K562 (cell line): ENCODE results near the gene GUCY2C. TPM values are rescaled to one million over a fixed set of nuclear protein-coding genes. Genes with fewer than 3 reads are reported as not detected.

Experiments used
- ATAC-seq: fragments of 200-7000 bp; cut with Tn5 transposase; 3 replicates; pipeline ENCODE4 v1.9.1; 2020; ENCODE audit warnings: moderate library complexity
- BruUV-seq: library from RNA; stranded (reverse); fragments of 400-500 nt; replicated peaks from 2 replicates; lab custom pipeline; 2021; lab: Mats Ljungman, UMichigan
- CTCF ChIA-PET: fragments of 300-600 bp; formaldehyde crosslinking; extraction: SDS; loops from one replicate; lab custom pipeline; 2021; ENCODE audit warnings: low intra/inter-chr PET ratio; lab: Yijun Ruan, JAX
- POLR2A ChIA-PET: fragments of 300-600, 350-650 bp; sonication (Branson Sonifier 250); formaldehyde crosslinking; extraction: SDS; loops from one replicate; lab custom pipeline; 2021; ENCODE audit warnings: antibody characterized with exemption, inconsistent platforms; lab: Yijun Ruan, JAX
- DNase-seq, 4 experiments: peaks; one replicate each; pipeline versions ENCODE4 v3.0.0 to v3.0.0-alpha.2; 2011 to 2018; ENCODE audit warnings: low spot score in 3 of 4, mixed read lengths in 3 of 4; ENCODE audit errors: extremely low read depth in 1 of 4
- FAIRE-seq: peaks from 2 replicates; lab custom pipeline; 2011; peaks lifted over from hg19 to GRCh38; lab: Jason Lieb, UNC
- H2AFZ ChIP-seq: 2 replicates; pipeline ENCODE4 v1.6.0; 2011; ENCODE audit warnings: low read depth, low read length, control low read depth, inconsistent platforms
- H3K27ac ChIP-seq: fragments of 200-600 bp; 3 replicates; pipeline ENCODE4 v1.8.0; 2011; ENCODE audit warnings: low read depth, mild to moderate bottlenecking, control low read depth, inconsistent platforms, low read length, moderate library complexity, mixed read lengths; ENCODE audit errors: extremely low read depth
- H3K27me3 ChIP-seq, 2 experiments: fragments of 300-600 bp in 1 of 2; 2 replicates in 1 of 2; 3 replicates in 1 of 2; pipeline versions ENCODE4 v1.6.0 to v1.8.0; 2011; ENCODE audit warnings: inconsistent platforms in 2 of 2, low read length in 2 of 2, mild to moderate bottlenecking in 1 of 2, mixed read lengths in 1 of 2, moderate library complexity in 1 of 2; ENCODE audit not compliant: control insufficient read depth in 2 of 2, insufficient read depth in 2 of 2
- H3K36me3 ChIP-seq: fragments of 300-600 bp; 3 replicates; pipeline ENCODE4 v1.8.0; 2011; ENCODE audit warnings: mild to moderate bottlenecking, low read length, inconsistent platforms; ENCODE audit not compliant: control insufficient read depth, insufficient read depth
- H3K4me1 ChIP-seq, 2 experiments: fragments of 200-600 bp in 1 of 2; replicated peaks in 1 of 2; 2 replicates in 1 of 2; 3 replicates in 1 of 2; pipeline versions ENCODE4 v1.5.1 to v1.8.0; 2011; ENCODE audit warnings: inconsistent platforms in 2 of 2, low read length in 2 of 2, mild to moderate bottlenecking in 1 of 2, mixed read lengths in 1 of 2, moderate library complexity in 1 of 2; ENCODE audit not compliant: control insufficient read depth in 2 of 2, insufficient read depth in 2 of 2
- H3K4me2 ChIP-seq: 2 replicates; pipeline ENCODE4 v1.6.1; 2011; ENCODE audit warnings: low read length, control low read depth, inconsistent platforms, mixed read lengths; ENCODE audit not compliant: insufficient read depth
- H3K4me3 ChIP-seq: fragments of 200-600 bp; sonication (generic), shearing (Covaris generic); 2 replicates; pipeline ENCODE4 v1.5.1; 2016; ENCODE audit warnings: control low read depth, inconsistent platforms
- H3K79me2 ChIP-seq: fragments of 200-600 bp; 3 replicates; pipeline ENCODE4 v1.8.0; 2011; ENCODE audit warnings: low read length, inconsistent platforms; ENCODE audit not compliant: control insufficient read depth, insufficient read depth
- H3K9ac ChIP-seq, 2 experiments: 2 replicates each; pipeline versions ENCODE4 v1.6.0 to v1.6.1; 2011; ENCODE audit warnings: low read depth in 2 of 2, low read length in 2 of 2, control low read depth in 1 of 2, inconsistent platforms in 1 of 2, mild to moderate bottlenecking in 1 of 2, mixed read lengths in 1 of 2; ENCODE audit not compliant: insufficient read depth in 1 of 2
- H3K9me1 ChIP-seq: one replicate; pipeline ENCODE4 v1.6.0; 2011; ENCODE audit warnings: inconsistent platforms, mild to moderate bottlenecking, low read length, moderate library complexity; ENCODE audit not compliant: control insufficient read depth, insufficient read depth
- H3K9me3 ChIP-seq: replicated peaks from 2 replicates; pipeline ENCODE4 v1.5.1; 2011; ENCODE audit warnings: low read depth, low read length, inconsistent platforms; ENCODE audit not compliant: control insufficient read depth, insufficient read depth
- H4K20me1 ChIP-seq: replicated peaks from 2 replicates; pipeline ENCODE4 v1.6.1; 2011; ENCODE audit warnings: low read length, inconsistent platforms, mixed read lengths; ENCODE audit not compliant: control insufficient read depth, insufficient read depth
- MEIS2 ChIP-seq: fragments of 450-650 bp; IDR thresholded peaks from 2 replicates; pipeline ENCODE4 v1.6.1; 2014; ENCODE audit warnings: mild to moderate bottlenecking; ENCODE audit not compliant: partially characterized antibody
- WGBS: fragments of 100-300 bp; shearing (Covaris generic); methylation state at CpG from one replicate; pipeline ENCODE4 v1.1.6; 2016; ENCODE audit warnings: low coverage, mixed read lengths; ENCODE audit not compliant: insufficient coverage; ENCODE audit errors: missing lambda C conversion rate; 5-methylcytosine and 5-hydroxymethylcytosine counted together
- in situ Hi-C: fragments of 300-500 bp; cut with MboI; formaldehyde crosslinking; loops from 4 replicates; pipeline ENCODE4 v1.15.0; 2018; ENCODE audit warnings: inconsistent platforms, mixed read lengths
- intact Hi-C: fragments of 100-400 bp; cut with micrococcal nuclease; formaldehyde crosslinking; loops from 2 replicates; pipeline ENCODE4 v1.14.2; 2022
- polyA plus RNA-seq, 8 experiments: library from polyadenylated mRNA; depleted of rRNA in 4 of 8; stranded (reverse) in 5 of 8; unstranded in 3 of 8; fragments of >200 nt; fragmentation: Nextera tagmentation in 2 of 8; fragmentation: Illumina TruSeq in 1 of 8; extraction: Ambion mirVana in 2 of 8; extraction: Trizol in 1 of 8; gene quantifications; 2 replicates each; pipeline versions ENCODE4 v1.2.1 to v1.2.3, GENCODE V29; 2011 to 2014; ENCODE audit warnings: inconsistent platforms in 1 of 8, missing spikeins in 1 of 8
- total RNA-seq, 7 experiments: library from RNA; depleted of rRNA in 6 of 7; stranded (reverse); fragments of >200 nt in 6 of 7; fragmentation: Illumina TruSeq in 2 of 7; extraction: Trizol in 2 of 7; gene quantifications; 2 replicates each; pipeline versions ENCODE4 v1.2.1 to v1.2.3, GENCODE V29; 2011 to 2021; ENCODE audit warnings: low replicate concordance in 1 of 7
- TF ChIP-seq, protein P1 (sequence below): fragments of 250-450 bp; sonication (Bioruptor Pico); IDR thresholded peaks from 2 replicates; pipeline ENCODE4 v1.6.1; 2021; ENCODE audit warnings: mild to moderate bottlenecking
- TF ChIP-seq, protein P2 (sequence below), 2 experiments: IDR thresholded peaks in 1 of 2; conservative IDR thresholded peaks in 1 of 2; 2 replicates each; pipeline ENCODE4 v1.6.1; 2016; ENCODE audit warnings: low read depth in 2 of 2, mild to moderate bottlenecking in 1 of 2, missing compliant biosample characterization in 1 of 2, missing genetic modification characterization in 1 of 2, moderate library complexity in 1 of 2

GUCY2C gene
- total and polyA plus RNA-seq, 9 of the 15 experiments (the other 6 are each of a cell fraction or from before 2014, with no cell fraction given), result 0.01 to 0.05 (median 0.04) TPM; not detected in 6

DNA sequence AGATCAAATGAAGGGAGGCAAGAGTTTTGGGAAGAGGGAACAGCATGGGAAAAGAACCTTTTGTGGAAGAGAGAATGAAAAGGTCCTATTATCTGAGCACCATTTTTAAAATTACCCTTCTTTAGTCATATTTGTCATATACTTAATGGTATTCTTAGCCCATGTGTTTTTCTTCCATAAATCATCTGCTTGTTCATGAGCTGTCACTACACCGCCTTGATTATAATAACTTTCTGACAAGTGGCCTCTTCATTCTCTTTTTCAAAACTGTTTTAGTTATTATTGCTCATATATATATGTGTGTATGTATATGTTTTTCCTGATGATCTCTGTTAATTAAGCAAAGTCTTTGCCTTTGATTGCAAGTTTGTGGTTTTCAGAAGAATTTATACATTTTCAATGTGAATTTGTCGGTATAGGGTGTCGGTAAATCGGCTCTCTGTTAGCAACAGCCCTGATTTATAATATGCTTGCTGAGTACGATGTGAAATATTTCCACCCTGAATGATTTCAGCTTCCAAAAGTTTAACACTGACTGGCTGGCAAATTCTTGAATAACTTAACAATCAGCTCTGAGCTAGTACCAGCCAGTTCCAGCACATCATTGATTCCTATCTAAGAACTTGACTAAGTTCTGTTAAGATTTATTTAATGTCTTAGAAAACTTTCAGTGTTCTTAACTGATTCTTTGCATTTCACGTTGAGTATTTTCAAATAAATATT lies 49.2 kb downstream of the GUCY2C start:
- no peak overlapping the region for H2AFZ ChIP-seq
- H3K4me2 ChIP-seq, result no peak overlapping the region
- no TSS peak for BruUV-seq
- no peak overlapping the region for H3K4me3 ChIP-seq
- H3K79me2 ChIP-seq, result no peaks in the 10 kb centered on the region
- H4K20me1 ChIP-seq, result no peaks in the 10 kb centered on the region
- intact Hi-C loops, result no loop called here
- no peak for DNase-seq
- POLR2A ChIA-PET, result no interaction called here
- no peak for FAIRE-seq
- H3K36me3 ChIP-seq, result no peaks in the 10 kb centered on the region
- no peak overlapping the region for H3K9ac ChIP-seq
- TF ChIP-seq, protein P1, sequence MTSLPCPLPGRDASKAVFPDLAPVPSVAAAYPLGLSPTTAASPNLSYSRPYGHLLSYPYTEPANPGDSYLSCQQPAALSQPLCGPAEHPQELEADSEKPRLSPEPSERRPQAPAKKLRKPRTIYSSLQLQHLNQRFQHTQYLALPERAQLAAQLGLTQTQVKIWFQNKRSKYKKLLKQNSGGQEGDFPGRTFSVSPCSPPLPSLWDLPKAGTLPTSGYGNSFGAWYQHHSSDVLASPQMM (CRISPR knock-in tag), result no peak
- peak; percentile 62 for TF ChIP-seq MEIS2
- TF ChIP-seq, protein P2, sequence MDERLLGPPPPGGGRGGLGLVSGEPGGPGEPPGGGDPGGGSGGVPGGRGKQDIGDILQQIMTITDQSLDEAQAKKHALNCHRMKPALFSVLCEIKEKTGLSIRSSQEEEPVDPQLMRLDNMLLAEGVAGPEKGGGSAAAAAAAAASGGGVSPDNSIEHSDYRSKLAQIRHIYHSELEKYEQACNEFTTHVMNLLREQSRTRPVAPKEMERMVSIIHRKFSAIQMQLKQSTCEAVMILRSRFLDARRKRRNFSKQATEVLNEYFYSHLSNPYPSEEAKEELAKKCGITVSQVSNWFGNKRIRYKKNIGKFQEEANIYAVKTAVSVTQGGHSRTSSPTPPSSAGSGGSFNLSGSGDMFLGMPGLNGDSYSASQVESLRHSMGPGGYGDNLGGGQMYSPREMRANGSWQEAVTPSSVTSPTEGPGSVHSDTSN (CRISPR knock-in tag; IDR thresholded peaks at IDR 0.05; ENCODE audit: low read depth), result no peak
- TF ChIP-seq, protein P2 (tag; conservative IDR thresholded peaks at IDR 0.05; ENCODE audit: low read depth), result peak; percentile 67; the same call in 1 of the 2 replicates
- TF ChIP-seq, all 486 proteins: peak for 2
- 2% methylated on average over 6 of the region's 6 CpGs for WGBS
- Histone ChIP-seq H3K9me1 (no peaks in the 10 kb centered on the region), H3K4me1 (no peaks in the 10 kb centered on the region), H3K27me3 (no peaks in the 10 kb centered on the region), H3K27ac (no peak overlapping the region), H3K9me3 (no peaks in the 10 kb centered on the region)
- in situ Hi-C loops, result no loop called here
- CTCF ChIA-PET, result no interaction called here
- no peak for ATAC-seq
